GM12874 (cell line): Measurements from ENCODE around the gene WWC1.

Source experiments
- CTCF ChIP-seq: IDR thresholded peaks from 2 replicates; pipeline ENCODE4 v1.5.1; 2011; ENCODE audit warnings: low read depth, mild to moderate bottlenecking, control low read depth, low read length, moderate library complexity; ENCODE audit not compliant: insufficient read depth

The WWC1 gene

GRCh38 chr5:168296682-168297081 is 5.2 kb downstream of the WWC1 start:
- TF ChIP-seq CTCF = no peak

GRCh38 chr5:168298949-168299348 is 7.5 kb downstream of the WWC1 start:
- TF ChIP-seq CTCF = no peak

DNA sequence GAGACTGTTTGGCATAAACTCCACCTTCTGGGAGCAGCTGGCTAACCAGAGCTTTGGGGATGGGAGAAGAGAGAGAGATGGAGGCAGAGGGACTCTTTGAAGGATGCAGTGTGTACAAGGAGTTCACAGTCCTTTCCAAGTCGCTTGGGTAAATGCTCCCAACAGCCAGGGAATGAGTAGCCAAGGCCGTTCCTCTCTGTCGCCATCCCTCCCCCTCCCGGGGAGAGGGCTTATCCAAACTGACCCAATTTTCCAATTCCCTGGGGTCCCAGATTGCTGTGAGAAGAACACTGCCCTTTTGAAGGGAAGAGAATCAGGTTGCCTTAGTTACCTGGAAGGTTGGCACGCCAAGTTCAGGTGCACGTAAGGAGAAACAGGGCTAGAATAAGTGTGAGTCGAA is 7.9 kb downstream of the WWC1 start:
- no peak for TF ChIP-seq CTCF

- no peak for TF ChIP-seq CTCF
These were observed 9.1 kb downstream of the WWC1 start for GRCh38 chr5:168300326-168301182.

DNA sequence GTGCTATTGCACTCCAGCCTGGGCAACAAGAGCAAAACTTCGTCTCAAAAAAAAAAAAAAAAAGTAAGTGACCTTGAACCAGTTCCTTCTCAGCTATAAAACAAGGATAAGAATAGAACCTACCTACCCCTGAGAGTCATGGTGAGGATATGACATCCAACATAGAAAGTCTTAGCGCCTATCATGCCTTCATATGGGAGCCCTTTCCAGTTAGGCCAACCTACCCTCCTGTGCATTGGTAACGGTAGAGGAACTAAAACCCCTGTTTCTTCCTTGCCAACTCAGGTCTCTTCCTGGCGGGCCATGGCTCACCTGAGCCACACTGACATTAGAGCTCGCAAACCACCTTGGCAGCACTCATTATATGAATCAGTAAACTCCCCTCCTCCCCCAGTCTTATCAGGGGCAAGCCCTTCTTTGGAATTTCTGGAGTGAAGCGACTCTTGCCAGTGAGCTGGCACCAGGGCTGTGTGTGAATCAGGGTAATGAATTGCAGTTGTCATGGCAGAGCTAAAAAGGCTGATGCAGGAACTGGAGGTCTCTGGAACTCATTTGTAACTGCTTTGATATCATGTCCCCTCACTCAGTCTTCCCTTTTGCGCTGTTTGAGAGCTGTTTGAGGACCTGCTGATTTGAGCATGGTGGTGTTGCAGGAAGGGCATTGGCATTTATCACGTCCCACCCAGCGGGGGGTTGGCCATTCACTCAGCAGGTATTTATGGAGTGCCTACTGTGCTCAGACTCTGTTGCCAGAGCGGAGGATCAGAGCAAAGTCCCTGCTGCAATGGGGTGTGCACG is 10.3 kb downstream of the WWC1 start:
- TF ChIP-seq CTCF = no peak

DNA sequence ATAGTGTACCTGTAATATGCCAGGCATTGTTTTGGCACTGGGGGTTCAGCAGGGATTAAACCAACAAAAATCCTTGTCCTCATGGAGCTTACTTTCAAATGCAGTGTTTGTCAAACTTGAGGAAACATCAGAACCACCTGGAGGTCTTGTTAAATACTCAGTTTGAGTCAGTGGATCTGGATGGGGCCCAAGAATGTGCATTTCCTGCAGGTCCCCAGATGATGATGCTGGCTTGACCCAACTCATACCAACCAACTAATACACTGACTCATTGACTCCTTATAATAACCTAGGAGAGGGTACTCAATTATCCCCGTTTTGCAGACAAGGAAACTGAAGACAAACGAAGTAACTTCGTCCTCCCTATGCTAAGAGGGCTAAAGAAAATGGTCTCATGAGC is 11.3 kb downstream of the WWC1 start:
- no peak for TF ChIP-seq CTCF

- no peak for TF ChIP-seq CTCF
These were observed 12.1 kb downstream of the WWC1 start for GRCh38 chr5:168303393-168304025.
